ENCODE results near the gene RBM28. TPM values are rescaled to one million over a fixed set of nuclear protein-coding genes. Genes with fewer than 3 reads are reported as not detected.

The RBM28 gene
- total and polyA plus RNA-seq, 2 donors from 2014 or later: 11.5 to 35.2 TPM

DNA sequence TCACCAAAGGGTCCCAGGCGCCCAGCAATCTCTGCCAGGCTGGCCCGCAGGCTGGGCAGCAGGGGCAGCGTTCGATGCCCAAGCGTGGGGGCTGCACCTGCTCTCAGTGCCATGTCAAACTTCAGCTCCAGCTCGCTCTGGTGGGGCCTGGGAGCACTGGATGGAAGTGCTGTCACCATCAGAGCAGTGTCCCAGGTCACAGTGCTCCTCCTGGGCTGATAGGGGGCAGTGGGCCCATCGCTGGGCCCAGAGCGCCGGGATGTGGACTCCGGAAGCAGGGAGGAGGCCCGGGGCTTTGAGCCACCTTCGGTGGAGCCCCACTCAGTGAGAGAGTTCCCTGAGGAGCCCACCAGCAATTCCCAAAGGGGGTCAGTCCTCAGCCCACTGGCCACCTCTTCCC lies 15.6 kb upstream of the RBM28 start:
- FAIRE-seq: no peak
- Histone ChIP-seq H3K27me3 (ENCODE audit: control insufficient read depth, insufficient read depth, low read length) (peaks cover 8% of the 10 kb centered on the region), H3K9ac (ENCODE audit: low read length in 3 of 3) (no peak overlapping the region), H3K4me1 (ENCODE audit: control insufficient read depth in 2 of 3, insufficient read depth in 2 of 3, low read depth in 1 of 3, low read length in 3 of 3) (peaks cover 0 to 6% (median 0%) of the 10 kb centered on the region in 3 donors), H3K36me3 (ENCODE audit: control insufficient read depth in 2 of 3, insufficient read depth in 3 of 3, low read length in 3 of 3) (no peaks in the 10 kb centered on the region), H3K27ac (ENCODE audit: low read depth in 2 of 2, low read length in 2 of 2) (no peak overlapping the region), H3K9me3 (ENCODE audit: control insufficient read depth in 2 of 3, insufficient read depth in 1 of 3, low read length in 3 of 3) (no peaks in the 10 kb centered on the region), H3K4me3 (ENCODE audit: low read length in 3 of 3) (no peak overlapping the region)
- intact Hi-C loops (cut with DNase I): no loop called here
- TF ChIP-seq, protein P1, sequence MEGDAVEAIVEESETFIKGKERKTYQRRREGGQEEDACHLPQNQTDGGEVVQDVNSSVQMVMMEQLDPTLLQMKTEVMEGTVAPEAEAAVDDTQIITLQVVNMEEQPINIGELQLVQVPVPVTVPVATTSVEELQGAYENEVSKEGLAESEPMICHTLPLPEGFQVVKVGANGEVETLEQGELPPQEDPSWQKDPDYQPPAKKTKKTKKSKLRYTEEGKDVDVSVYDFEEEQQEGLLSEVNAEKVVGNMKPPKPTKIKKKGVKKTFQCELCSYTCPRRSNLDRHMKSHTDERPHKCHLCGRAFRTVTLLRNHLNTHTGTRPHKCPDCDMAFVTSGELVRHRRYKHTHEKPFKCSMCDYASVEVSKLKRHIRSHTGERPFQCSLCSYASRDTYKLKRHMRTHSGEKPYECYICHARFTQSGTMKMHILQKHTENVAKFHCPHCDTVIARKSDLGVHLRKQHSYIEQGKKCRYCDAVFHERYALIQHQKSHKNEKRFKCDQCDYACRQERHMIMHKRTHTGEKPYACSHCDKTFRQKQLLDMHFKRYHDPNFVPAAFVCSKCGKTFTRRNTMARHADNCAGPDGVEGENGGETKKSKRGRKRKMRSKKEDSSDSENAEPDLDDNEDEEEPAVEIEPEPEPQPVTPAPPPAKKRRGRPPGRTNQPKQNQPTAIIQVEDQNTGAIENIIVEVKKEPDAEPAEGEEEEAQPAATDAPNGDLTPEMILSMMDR (IDR thresholded peaks at IDR 0.05; ENCODE audit: borderline replicate concordance, extremely low read depth, insufficient read depth): no peak
- DNase-seq: no peak

DNA sequence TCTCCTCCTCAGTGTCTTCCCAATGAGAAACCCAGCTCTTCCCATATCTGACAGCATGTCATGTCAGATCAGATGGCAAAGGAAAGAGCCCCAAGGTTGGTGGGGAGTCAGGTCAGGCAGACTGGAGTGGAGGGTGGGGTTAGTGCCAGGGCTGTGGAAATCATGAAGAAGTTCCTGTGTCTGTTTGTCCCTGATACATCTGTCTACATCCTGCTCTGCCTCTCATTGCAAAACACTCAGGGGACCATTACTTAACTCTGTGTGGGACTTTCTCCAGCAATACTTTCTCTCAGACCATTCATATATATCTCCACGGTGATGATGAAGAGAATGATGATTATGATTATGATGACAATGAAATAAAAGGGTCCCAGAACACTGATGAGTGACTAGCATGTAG lies 14.5 kb upstream of the RBM28 start:
- Histone ChIP-seq H3K9me3 (ENCODE audit: control insufficient read depth in 2 of 3, insufficient read depth in 1 of 3, low read length in 3 of 3) (no peaks in the 10 kb centered on the region), H3K4me1 (ENCODE audit: control insufficient read depth in 2 of 3, insufficient read depth in 2 of 3, low read depth in 1 of 3, low read length in 3 of 3) (peaks cover 0 to 6% (median 0%) of the 10 kb centered on the region in 3 donors), H3K4me3 (ENCODE audit: low read length in 3 of 3) (no peak overlapping the region), H3K36me3 (ENCODE audit: control insufficient read depth in 2 of 3, insufficient read depth in 3 of 3, low read length in 3 of 3) (no peaks in the 10 kb centered on the region), H3K27me3 (ENCODE audit: control insufficient read depth, insufficient read depth, low read length) (peaks cover 7% of the 10 kb centered on the region), H3K27ac (ENCODE audit: low read depth in 2 of 2, low read length in 2 of 2) (no peak overlapping the region), H3K9ac (ENCODE audit: low read length in 3 of 3) (no peak overlapping the region)
- intact Hi-C loops (cut with DNase I): no loop called here
- no peak for FAIRE-seq
- TF ChIP-seq, protein P1 (IDR thresholded peaks at IDR 0.05; ENCODE audit: borderline replicate concordance, extremely low read depth, insufficient read depth): no peak
- DNase-seq: no peak

DNA sequence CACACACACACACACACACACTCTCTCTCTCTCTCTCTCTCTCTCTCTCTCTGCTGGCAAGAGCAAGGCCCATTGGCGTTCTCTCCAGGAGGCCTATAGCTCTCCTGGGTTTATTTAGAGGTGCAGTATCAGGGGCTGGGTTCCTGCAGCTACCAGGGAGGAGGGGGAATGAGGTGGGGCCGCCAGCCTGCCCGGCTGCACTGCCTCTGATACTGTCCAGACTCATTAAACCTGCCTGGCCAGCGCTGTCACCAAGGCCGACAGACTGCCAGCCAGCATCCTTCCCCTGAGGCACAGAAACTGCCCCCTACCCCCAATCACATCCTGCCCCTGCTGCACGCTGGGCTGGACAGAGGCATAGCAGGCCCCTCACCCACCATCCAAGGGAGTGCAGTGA lies 13.5 kb upstream of the RBM28 start:
- H3K36me3 ChIP-seq (ENCODE audit: control insufficient read depth in 2 of 3, insufficient read depth in 3 of 3, low read length in 3 of 3): no peaks in the 10 kb centered on the region
- intact Hi-C loops (cut with DNase I): no loop called here
- DNase-seq (peak in 3 of 5 donors; percentile 16 to 72 (median 20)), FAIRE-seq (no peak)
- H3K4me1 ChIP-seq (ENCODE audit: control insufficient read depth in 2 of 3, insufficient read depth in 2 of 3, low read depth in 1 of 3, low read length in 3 of 3): peaks cover 0 to 10% (median 0%) of the 10 kb centered on the region in 3 donors
- TF ChIP-seq, protein P1 (IDR thresholded peaks at IDR 0.05; ENCODE audit: borderline replicate concordance, extremely low read depth, insufficient read depth): no peak
- no peak overlapping the region for H3K9ac ChIP-seq (ENCODE audit: low read length in 3 of 3)
- no peaks in the 10 kb centered on the region for H3K9me3 ChIP-seq (ENCODE audit: control insufficient read depth in 2 of 3, insufficient read depth in 1 of 3, low read length in 3 of 3)
- peaks cover 11% of the 10 kb centered on the region for H3K27me3 ChIP-seq (ENCODE audit: control insufficient read depth, insufficient read depth, low read length)
- H3K4me3 ChIP-seq (ENCODE audit: low read length in 3 of 3): no peak overlapping the region
- no peak overlapping the region for H3K27ac ChIP-seq (ENCODE audit: low read depth in 2 of 2, low read length in 2 of 2)

All from kidney (tissue), 14 donors.